Activated CD4-positive, alpha-beta T cell treated with anti-CD3 and anti-CD28 coated beads for 4 hours (primary cell): Measurements from ENCODE around the gene ZNF397.

ENCODE experiments used
- DNase-seq, 2 donors: peaks; one replicate each; pipeline ENCODE4 v3.0.0-alpha.2; 2020

ZNF397 gene

GRCh38 chr18:35306588-35307250 is 65.9 kb downstream of the ZNF397 start:
- DNase-seq: no peak
